Uterus (tissue), 2 donors: ENCODE measurements around the gene TANGO6.

Experiments
- POLR2A ChIP-seq, 2 donors: fragments of 450-650 bp; IDR thresholded peaks; one replicate each; pipeline ENCODE4 v1.6.1; 2016; ENCODE audit warnings: antibody characterized with exemption in 2 of 2, mild to moderate bottlenecking in 1 of 2, moderate library complexity in 1 of 2
- TF ChIP-seq, protein P1 (sequence below), 4 experiments: fragments of 200-600 bp in 2 of 4; fragments of 450-650 bp in 2 of 4; sonication (generic) in 2 of 4; IDR thresholded peaks; one replicate each; pipeline ENCODE4 v1.5.1; 2016 to 2019; ENCODE audit warnings: antibody characterized with exemption in 4 of 4, mild to moderate bottlenecking in 2 of 4, moderate library complexity in 1 of 4

DNA sequence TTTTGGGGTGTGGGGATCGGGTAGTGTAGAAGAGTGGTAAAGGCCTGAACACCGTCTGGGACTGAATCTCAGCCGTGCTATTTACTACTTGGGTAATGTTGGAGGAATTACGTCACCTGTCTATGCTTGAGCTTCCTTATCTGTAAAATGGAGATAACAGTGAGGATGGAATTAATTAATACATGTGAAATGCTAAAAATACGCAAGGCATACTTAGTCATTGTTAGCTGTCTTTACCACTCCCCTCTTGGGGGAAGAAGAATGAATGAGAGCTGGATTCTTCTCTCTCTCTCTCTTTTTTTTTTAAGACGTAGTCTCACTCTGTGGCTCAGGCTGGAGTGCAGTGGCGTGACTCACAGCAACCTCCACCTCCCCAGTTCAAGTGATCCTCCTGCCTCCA is 41.1 kb upstream of the TANGO6 start:
- TF ChIP-seq POLR2A (IDR thresholded peaks at IDR 0.05): no peak
- TF ChIP-seq, protein P1, sequence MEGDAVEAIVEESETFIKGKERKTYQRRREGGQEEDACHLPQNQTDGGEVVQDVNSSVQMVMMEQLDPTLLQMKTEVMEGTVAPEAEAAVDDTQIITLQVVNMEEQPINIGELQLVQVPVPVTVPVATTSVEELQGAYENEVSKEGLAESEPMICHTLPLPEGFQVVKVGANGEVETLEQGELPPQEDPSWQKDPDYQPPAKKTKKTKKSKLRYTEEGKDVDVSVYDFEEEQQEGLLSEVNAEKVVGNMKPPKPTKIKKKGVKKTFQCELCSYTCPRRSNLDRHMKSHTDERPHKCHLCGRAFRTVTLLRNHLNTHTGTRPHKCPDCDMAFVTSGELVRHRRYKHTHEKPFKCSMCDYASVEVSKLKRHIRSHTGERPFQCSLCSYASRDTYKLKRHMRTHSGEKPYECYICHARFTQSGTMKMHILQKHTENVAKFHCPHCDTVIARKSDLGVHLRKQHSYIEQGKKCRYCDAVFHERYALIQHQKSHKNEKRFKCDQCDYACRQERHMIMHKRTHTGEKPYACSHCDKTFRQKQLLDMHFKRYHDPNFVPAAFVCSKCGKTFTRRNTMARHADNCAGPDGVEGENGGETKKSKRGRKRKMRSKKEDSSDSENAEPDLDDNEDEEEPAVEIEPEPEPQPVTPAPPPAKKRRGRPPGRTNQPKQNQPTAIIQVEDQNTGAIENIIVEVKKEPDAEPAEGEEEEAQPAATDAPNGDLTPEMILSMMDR (IDR thresholded peaks at IDR 0.05): no peak
